Hematopoietic multipotent progenitor cell treated with erythropoietin and hydrocortisone succinate and interleukin-3 and kit ligand, for 17 days (in vitro differentiated cells): ENCODE measurements around the gene MYADML2.
A peak's percentile ranks its signal among the peaks of the same experiment; 100 is the strongest.

Experiments
- DNase-seq: peaks from one replicate; pipeline ENCODE4 v3.0.0-alpha.2; 2015; ENCODE audit warnings: low spot score

MYADML2 gene

DNA sequence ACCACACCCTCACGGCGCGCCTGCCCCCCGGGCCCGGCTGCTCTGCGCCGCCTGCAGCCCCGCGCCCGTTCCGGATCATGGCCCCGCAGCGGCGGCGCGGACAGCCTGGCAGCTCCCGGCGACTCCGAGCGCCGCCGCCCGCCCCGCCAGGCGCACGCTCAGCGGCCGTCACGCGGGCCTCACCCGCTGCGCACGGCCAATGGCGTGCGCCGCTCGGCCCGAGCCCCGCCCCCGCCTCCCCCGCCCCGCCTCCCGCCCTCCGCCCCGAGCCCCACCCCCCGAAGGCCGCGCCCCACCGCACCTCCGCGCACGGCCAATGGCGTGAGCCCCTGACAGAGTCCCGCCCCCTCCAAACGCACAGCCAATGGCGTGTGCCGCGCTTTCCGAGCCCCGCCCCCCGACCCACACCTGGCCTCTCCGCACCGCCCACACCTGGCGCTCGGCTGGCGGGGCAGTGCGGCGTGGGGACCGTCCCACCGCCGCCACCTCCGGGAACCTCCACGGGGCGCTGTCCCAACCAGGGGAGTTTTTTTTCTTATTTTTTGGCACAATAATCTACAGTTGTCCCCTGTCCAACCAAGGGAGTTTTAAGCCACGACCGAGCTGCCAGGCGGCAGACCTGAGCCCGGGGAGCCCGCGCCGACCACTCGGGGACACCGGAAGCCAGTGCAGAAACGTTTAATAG is 35.6 kb downstream of the MYADML2 start, which contains the start of gene PCYT2:
Gene PCYT2, minus strand, starts transcription at position 123 of the 685 bp plus-strand sequence. Its CDS starts 44 bp downstream, at position 79.
- peak; percentile 93 for DNase-seq

DNA sequence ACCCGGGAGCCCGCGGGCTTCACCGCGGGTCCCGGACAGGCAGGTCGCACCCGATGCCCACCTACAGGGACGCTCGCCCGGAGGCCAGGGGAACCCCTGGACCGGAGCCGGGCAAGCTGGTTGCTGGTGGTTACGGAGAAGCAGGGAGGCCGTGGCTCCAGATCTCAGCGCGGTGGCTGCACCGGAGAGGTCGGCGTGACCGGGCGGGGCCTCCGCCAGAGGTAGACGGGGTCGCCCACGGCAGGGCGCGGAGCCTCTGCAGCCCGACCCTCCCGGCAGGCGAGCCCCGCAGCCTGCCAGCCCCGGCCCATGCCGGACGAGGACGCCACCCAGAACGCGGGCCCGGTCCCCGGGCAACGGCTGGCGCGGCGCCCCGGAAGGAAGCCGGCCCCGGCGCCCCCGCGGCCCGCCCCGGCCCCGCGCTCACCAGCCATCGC is 36.2 kb downstream of the MYADML2 start:
- DNase-seq: peak; percentile 23

DNA sequence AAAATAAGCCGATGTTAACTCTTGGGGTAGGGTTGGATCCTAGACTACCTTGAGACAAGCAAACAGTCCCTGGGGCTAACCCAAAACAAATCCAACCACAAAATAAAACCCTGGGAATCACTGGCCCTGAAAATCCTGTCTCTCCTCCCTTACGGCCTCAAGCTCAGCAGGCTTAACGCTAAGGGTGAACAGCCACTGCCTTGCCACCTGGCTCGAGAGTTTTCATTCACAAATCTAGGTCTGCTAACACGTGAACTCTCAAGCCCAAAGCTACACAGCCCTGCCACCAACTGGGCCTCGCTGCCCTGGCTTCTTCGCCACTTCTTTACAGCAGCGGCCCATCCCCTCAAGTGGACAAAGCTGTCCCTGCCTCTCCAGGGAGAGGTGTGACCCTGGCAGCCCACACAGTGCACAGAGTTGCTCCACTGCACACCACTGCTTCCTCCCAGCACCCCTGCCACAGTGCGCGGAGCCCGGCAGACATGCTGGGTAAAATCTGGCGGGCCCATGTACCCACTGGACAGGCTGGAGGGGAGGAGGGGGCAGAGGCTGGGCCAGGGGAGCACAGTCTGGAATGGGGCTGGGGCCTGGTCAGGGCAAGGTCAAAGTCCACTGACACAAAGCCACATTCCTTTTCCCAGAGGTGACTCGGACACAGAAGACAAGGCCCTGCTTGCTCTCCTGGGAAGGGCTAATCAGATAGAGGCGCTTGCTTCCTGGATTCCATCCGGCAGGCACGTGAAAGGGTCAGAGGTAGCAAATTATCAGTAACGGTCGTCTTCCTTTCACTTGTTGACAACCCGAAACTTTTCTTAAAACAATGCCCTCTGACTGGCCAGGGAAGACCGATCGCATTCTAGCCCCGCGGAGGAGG is 36.8 kb downstream of the MYADML2 start:
- DNase-seq: peak; percentile 25

DNA sequence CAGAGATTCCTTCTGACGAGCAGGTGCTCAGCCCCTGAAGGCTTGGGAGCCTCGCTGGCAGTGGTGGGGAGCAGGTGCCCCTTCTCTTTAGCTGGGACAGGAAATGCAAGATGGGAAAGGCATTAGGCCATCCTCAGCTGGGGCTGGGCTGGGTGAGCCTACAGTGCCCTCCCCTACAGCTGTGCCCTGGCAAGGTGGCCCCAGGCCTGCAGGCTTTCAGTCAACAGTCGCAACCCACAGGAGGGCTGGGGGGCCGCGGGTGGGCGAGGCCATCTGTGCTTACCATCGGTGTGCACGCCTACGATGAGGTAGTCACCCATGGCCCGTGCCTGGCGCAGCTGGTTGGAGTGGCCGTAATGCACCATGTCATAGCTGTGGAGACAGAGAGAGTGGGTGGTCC is 37.8 kb downstream of the MYADML2 start:
- no peak for DNase-seq

DNA sequence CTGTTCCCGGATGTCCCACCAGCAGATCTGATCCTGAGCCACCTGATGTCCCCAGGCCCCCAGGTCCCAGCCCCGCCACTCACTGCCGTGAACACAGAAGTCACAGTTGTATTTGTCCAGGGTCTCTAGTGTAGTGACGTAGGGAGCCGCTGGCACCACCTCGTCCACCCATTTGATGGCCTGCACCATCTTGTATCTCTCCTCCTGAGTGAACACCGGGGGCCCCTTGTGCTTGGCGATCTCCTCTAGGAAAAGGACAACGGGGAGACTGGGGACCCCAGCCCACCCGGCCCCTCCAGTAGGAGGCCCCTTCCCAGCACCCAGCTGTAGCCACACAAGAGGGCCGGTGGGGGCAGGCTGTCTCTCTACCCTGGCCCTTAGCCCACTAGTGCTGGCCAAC is 38.2 kb downstream of the MYADML2 start:
- DNase-seq: no peak

DNA sequence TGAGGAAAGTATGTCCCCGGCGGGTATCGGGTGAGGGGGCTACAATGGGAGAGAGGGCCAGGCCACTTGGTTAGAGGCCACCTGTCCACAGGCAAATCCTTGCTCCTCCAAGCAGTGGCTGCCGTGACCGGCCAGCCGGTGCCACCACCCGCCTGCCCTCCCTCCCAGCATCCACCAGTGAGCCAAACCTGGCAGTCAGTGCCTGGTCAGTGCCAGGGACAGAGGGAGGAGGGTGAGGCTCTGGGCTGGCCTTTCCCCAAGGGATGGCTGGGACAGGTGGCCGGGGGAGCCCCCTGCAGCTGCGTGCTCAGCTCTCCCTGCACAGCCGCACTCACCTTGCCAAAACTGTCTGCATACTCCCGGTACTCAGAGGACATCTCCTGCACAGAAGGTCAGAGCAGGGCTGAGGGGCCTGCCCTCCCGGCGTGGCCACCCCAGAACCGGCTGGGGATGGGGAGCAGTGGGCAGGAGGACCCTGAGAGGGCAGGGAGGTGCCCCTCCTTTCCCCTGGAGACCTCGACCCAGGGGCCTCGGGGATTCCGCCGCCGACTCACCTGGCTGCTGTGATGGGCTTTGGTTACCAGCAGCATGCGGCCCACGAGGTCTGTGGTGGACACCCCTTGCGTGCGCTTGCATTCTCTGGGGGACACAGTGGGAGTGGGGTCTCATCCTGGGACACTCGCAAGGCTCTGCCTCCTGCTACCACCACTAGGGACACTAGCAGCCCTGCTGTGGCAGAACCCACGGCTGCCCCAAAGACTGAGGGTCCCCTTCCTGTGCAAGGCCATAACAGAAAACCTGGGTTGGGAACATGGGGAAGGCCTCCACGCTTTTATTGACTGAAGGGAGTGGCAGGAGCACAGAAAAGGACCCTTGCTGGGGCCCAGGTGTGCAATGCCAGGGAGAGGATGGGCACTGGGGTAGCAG is 39.6 kb downstream of the MYADML2 start:
- DNase-seq: no peak

DNA sequence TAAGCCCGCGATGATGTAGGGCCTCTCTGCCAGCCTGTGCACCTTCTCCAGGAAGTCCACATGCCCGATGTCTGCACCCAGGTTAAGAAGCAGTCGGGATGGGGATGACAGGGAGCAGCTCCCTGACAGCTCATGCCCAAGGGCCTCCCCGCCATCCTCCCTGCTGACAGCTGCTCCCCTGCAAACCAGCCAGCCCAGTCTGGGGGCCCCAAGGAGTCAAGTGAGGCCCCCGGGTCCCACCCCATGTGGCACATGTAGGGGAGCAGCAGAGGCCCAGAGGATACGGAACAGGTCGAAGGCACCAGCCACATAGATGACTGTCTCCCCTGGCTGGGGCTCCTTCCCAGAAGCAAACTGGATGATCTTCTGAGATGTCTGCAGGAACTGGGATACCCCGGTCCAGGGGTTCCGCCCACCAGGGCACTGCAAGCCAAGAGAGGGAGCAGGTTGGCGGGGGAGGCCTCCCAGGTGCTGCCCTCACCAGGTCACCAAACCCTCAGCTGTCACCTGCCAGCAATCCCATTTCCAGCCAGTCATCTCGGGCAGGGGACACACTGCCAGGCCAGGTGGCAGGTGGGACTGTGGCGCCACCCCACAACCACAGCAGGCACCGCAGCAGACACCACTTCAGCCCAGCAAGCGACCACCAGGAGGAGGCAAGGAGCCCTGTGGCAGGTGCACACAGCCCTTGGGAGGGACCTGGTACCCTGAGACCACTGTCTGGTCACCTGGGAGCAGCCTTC is 40.4 kb downstream of the MYADML2 start:
- DNase-seq: peak; percentile 26

DNA sequence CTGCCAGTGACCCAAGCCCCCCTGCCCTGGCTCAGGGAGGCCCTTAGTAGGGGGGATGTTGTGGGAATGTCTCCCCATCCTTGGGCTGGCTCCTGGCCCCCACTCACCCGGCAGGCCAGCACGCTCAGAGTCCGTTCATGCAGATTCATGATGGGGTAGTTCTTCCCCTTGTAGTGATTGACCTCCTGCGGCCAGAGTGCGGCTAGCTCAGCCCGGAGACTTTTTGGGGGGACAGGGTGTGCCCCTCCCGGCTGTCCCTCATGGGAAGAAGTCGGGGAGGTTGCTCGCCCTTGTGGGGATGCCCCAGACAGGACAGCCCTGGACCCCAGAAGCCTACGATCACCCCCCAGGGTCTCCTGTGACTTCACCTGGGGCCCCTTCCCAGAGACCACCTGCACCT is 41.0 kb downstream of the MYADML2 start:
- DNase-seq: no peak

DNA sequence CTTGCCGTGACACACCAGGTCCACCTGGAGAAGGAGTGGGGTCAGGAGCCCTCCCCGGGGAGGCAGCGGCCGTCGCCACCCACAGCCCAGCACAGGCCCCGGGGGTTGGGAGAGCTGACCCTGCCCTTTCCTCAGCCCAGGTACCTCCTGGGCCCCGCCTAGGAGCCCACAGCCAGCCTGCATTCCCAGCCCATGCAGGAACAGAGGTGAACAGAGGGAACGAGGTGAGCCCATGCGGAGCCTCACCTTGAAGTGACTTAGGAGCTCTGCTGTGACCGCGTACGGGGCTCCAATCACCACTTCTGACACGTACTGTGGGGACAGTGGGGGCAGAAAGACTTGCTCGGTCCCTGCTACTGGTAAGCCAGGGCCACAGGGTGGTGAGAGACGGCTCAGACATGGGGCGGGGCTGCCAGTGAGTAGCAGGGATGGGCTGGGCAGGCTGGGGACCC is 41.6 kb downstream of the MYADML2 start:
- no peak for DNase-seq

DNA sequence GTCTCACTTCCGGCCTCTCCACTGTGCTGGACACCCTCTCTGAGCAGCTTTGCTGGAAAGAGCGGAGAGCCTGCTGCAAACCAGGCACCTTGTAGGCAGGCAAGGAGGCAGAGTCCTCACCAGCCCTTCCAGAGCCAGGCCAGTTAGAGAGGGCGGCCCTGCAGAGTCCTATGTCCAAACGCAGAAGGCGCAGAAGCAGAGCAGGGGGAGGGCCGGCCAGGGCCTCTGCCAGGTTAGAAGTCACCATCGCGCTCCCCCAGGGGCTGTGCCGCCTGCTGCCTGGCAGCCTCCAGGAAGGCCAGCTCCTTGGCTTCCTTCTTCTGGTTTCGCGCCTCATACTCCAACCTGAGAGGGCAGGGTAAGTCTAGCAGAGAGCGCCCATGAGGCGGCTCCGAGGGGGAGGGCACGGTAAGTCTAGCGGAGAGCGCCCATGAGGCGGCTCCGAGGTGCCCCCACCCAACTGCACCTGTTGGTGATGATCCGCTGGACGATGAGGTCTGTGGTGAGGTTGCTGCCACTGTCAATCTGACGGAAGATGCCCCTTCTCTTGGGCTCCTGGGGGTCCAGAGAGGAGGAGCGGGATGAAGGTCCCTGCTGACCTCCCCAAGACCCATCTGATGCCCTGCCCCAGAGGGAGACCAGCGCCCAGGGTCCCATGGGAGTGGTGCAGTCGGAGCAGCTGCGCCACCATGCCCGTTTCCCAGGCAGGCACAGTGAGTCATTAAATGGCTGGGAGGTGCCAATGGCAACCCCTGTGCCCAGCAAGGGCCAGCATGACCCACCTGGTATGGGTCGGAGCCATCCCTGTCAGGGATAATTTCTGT is 42.2 kb downstream of the MYADML2 start:
- no peak for DNase-seq

DNA sequence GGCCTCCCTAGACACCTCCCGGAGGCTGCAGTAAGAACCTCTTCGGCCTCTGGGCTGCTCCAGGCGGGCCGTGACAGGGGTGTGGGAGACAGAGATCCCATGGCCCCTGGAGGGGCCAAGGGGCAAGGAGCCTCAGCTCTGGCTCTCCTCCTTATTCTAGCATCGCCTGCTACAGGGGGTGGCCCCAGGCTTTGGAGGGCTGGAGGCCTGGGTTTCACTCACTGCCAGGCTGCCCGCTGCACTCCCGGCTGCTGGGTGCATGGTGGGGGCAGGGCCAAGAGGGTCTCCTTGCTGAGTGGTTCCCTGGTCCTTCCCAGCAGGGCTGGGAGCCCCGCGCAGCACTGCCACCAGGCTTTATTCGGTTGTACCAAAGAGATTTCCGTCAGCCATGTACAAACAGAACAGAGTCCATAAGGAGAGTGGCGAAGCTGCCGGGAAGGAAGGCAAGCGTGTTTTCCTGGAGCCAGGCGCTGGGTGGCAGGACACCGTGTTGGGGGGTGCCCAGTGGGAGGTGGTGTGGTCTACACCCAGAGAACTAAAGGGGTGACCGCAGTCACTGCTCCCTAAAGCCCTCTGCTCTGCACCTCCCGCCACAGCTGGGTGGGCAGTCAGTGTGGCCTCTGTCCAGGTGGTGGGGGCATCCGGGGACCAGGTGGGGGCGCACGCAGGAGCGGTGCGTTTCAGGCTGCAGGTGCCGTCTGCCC is 43.0 kb downstream of the MYADML2 start:
- no peak for DNase-seq

DNA sequence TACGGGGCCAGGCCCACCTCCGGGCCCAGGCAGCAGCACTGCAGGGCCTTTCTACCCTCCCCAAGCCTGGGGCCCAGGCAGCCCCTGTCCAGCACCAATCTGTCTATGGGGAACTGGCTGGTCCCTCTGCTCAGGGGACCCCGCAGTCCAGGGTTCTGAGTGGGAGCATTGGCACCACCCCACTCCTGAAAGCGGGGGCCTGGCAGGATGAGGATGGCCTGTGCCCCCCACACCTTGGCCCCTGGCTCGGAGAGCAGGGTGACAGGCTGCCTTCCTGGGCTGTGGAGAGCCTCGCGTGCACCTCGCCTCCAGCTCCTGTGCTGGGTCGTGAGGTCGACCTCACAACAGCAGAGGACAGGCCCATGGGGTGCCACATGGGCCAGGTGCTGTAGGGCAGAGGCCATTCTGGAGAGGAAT is 43.6 kb downstream of the MYADML2 start:
- DNase-seq: no peak

DNA sequence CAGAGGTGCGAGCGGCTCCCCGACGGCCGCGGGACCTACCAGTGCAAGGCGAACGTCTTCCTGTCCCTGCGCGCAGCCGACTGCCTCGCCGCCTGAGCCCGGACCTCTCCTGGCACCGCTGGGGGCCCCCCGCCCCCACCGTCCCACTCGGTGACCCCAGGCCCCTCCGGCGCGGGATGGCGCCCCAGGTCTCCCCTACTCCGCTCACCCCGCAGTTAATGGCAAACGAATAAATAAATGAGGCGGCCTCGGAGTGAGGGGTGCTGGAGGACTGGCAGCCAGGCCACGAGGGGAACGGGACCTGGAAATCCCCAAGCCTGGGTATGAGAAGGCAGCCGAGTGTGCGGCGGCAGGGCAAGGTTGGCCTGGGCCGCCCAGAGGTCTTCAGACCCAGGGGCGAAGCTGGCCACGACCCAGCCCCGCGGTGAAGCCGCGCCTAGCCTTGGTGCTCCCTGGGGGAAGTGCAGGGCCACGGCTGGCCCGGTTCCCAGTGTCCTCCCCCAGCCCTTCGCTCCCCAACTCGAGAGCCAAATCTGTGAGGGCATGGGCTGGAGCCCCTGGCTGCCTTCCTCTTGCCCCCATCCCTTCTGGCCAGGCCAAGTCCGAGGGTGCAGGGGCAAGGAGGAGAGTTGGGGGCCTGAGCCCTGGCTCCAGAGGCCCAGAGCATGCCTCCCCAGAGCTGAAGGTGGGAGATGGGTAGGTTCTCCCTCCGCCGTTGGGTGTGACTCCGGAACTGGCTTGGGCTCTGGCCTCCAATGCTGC is 44.2 kb downstream of the MYADML2 start:
- no peak for DNase-seq

DNA sequence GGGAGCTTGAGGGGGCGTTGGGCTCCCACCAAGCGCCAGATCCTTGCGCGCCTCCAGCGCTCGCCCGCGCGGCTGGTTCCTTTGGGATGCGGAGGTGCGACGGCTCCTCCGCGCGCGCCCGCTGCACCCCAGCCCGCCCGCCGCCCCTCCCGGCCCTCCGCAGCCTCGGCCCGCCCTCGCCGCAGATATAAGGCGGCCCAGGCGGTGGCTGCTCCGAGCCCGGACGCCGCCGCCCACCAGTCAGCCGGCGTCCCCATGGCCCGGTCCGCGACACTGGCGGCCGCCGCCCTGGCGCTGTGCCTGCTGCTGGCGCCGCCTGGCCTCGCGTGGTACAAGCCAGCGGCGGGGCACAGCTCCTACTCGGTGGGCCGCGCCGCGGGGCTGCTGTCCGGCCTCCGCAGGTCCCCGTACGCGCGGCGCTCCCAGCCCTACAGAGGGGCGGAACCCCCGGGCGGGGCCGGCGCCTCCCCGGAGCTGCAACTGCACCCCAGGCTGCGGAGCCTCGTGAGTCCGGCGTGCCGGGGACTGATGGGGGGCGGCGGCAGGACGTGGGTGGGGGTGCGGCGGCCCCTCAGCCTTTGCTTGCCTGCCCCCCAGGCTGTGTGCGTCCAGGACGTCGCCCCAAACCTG is 44.9 kb downstream of the MYADML2 start, which contains the start of gene NPB:
Gene NPB, plus strand, starts transcription at position 216 of the 630 bp plus-strand sequence. Its CDS starts 40 bp downstream, at position 256.
- DNase-seq: peak; percentile 43

DNA sequence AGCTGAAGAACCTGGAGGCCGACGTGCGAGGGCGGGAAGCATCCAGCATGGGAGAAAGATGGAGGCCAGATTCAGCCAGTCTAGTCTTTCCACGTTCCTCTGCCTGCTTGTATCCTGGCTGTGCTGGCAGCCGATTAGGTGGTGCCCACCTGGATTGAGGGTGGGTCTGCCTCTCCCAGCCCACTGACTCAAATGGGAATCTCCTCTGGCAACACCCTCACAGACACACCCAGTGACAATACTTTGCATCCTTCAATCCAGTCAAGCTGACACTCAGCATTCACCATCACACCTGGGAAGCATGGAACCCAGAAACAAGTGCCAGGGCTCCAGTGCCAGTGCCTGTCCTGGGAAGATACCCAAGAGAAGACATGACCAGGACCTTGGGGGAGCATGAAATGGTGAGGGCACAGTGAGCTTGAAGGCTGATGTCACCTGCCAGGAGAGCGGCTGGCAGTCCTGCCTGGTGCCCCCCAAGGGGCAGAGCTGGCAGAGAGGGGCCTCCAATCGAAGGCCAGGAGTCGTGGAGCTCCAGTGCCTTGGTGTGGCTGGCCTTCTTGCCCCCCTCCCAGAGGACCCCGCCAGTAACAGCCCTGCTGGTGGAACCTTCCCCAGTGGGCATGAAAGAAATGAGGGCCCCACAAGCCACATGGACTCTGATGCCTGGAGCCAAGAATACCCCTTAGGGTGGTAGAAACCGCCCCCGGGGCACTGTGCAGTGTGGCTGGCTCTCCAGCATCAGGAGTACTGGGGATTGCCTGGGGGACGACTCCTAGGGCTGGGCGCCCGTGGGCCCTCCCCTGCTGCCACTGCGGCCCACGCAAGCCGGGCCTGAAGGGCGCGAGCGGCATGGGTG is 45.6 kb downstream of the MYADML2 start:
- DNase-seq: no peak

DNA sequence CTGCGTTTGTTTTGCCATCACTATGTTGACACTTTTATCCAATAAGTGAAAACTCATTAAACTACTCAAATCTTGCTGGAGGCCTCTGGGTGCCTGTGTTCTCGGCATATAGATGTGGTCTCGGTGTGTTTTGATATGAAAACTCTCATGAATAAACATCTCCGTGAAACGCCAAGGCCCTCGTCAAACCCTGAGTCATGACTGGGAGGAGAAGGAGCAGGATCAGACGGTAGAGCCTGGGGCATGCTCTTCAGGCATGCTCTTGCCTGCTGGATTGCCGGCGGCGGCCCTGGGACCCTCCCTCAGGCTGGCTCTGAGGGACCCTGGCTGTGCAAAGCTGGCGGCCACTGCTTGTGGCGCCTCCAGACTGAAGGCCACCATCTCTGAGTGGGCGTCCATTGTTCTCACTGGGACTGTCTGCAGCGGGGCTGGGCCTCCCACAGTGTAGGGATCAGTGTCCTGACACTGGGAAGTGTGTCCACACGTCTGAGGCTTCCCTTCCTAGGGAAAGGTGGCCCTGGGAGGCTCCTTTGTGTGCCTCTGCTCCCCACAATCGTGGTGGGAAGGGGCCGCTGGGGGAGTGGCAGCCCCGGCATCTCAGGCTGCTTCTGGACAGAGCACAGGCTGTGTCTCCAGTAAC is 46.7 kb downstream of the MYADML2 start:
- DNase-seq: no peak
